ENCODE data around the gene SYNRG.
A peak's percentile ranks its signal among the peaks of the same experiment; 100 is the strongest.
"Not testable (repeated sequence)": the region's sequence is repeated elsewhere in the genome, so short reads cannot be mapped to it uniquely, and the experiment has no call there.

The SYNRG gene, protein sequence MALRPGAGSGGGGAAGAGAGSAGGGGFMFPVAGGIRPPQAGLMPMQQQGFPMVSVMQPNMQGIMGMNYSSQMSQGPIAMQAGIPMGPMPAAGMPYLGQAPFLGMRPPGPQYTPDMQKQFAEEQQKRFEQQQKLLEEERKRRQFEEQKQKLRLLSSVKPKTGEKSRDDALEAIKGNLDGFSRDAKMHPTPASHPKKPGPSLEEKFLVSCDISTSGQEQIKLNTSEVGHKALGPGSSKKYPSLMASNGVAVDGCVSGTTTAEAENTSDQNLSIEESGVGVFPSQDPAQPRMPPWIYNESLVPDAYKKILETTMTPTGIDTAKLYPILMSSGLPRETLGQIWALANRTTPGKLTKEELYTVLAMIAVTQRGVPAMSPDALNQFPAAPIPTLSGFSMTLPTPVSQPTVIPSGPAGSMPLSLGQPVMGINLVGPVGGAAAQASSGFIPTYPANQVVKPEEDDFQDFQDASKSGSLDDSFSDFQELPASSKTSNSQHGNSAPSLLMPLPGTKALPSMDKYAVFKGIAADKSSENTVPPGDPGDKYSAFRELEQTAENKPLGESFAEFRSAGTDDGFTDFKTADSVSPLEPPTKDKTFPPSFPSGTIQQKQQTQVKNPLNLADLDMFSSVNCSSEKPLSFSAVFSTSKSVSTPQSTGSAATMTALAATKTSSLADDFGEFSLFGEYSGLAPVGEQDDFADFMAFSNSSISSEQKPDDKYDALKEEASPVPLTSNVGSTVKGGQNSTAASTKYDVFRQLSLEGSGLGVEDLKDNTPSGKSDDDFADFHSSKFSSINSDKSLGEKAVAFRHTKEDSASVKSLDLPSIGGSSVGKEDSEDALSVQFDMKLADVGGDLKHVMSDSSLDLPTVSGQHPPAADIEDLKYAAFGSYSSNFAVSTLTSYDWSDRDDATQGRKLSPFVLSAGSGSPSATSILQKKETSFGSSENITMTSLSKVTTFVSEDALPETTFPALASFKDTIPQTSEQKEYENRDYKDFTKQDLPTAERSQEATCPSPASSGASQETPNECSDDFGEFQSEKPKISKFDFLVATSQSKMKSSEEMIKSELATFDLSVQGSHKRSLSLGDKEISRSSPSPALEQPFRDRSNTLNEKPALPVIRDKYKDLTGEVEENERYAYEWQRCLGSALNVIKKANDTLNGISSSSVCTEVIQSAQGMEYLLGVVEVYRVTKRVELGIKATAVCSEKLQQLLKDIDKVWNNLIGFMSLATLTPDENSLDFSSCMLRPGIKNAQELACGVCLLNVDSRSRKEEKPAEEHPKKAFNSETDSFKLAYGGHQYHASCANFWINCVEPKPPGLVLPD (N-terminal part only)

DNA sequence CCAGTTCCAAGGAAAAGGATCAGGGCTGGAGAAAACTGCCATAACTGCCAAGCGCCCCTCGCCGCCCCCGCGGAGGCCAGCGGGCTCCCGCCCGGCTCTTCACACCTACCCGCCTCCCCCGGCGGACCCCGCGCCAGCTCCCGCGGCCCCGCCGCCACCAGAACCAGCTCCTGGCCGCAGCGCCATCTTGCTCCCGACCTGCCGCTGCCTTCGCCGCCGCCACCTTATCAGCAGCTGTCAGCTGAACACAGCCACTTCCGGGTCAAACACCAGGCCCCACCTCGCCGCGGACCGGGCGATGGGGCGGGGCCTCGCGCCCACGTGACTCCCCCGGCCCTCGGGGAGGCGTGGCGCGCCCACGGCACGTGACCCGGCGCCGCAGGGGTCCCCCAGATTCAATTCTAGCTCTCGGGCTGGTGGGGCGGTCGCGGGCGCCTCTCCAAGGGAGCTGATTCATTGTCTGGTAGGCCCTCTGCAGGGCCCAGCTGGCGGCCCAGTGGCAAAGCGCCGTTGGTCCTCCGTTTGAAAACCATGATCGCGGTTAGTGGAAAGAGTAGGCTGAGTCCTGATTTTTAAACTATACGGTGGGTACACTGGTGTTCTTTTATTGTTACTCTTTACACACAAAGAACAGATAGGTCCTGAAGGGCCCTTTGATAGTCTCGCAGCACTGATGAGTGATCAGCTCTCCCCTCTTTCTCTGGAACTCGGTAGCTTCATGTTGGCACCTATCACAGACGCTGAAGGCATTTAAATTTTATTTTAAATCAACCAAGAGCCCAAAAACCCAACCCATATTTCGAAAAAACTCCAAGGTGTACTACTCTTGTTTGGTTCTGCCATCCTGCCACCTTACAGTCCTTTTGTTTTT is at the start of gene SYNRG:
Gene SYNRG, minus strand, starts transcription at position 249 of the 871 bp plus-strand sequence. Its CDS starts 63 bp downstream, at position 186.
- DNase-seq, result peak; percentile 98

DNA sequence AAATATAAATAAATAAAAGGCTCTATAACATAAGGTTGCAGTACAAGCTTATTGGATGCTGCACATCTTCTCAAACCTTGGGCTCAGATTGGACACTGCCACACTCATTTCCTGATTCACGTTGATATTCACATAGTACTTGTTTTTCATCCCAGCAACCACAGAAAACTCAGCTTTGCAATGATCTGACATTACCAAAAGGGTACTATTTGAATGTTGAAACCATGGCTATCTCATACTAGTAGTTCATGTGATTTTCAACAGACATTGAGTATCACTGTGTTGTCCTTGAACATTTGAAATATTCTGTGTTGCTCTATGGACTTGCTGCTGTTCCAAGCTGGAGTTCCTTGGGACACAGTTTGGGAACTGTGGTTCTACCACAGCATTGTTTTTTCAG is 48.0 kb upstream of the SYNRG start:
- no peak for DNase-seq

DNA sequence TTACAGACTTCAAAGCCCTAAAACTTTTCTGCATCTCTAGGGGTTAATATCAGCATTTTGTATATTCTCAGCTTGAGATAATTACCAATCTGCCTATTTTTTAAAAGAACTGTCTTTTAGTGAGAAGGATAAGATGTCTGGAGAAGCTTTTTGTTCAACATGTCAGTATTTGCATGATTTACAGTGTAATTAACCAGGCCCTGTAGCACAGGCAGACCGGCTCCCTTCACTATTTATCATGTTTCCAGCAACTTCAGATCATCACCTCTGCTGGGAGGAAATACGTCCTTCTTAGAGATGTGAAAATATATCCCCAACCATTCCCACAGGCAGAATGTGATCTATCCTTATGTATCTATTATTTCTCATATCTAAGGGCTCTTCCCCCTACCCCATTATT is 42.6 kb upstream of the SYNRG start:
- no peak for DNase-seq

DNA sequence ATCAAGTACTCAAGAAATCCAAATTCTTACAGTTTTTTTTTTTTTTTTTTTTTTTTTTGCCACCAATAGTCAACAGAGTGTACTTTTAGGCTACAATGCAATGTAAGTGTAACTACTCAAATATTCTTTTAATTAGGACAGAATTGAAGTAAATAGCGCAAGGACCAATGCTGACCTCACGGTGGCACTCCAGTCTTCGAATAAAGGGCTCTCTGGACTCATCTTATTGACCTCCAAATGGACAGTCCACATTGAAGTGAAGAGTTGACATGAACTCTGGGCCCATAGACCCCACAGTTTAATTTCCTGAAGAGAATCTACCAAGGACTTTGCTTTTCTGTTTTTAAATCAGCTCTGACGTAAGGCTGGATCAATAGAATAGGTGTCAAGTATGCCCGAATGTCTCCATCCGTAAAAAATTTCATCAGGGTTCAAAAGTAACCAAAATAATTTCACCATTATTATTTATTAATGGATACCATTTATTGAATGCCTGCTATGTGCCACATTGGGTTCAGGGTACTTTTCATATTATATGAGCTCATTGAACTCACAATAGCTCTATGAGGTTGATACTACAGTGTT is 41.3 kb upstream of the SYNRG start:
- DNase-seq, result no peak

DNA sequence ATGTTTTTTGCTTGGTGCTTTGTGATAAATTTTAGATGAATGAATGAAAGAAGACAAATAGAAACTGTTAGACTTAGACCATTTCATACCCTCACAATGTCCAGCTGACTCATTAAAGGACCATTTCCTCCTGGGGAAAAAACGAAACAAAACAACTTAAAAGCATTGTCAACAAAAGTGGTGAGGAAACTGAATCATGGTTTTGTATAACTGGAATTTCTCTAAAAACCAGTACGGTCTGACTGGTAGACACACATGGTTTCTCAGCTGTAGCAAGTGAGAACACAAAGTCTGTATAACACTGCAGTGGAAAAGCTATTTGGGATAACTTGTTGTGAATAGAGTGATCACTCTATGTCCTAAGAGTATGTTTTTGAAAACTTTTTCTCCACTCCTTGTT is 39.3 kb upstream of the SYNRG start:
- DNase-seq, result no peak

DNA sequence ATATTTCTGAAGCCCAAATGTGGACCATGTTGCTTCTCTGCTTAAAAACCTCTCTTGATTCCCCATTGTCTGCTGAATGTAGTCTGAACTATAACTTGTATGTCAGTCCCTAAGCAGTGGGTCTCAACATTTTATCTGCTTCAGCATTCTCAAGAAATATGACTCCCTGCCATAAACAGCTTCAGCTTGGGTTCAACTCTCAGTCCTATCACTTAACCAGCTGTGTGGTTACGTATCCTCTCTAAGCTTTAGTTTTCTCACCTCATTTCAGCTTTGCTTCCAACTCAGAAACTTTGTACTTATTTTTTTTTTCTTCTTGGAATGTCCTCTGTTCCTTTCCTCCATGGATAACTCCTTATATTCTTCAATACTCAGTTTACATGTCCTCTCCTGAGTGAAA is 38.6 kb upstream of the SYNRG start:
- no peak for DNase-seq

DNA sequence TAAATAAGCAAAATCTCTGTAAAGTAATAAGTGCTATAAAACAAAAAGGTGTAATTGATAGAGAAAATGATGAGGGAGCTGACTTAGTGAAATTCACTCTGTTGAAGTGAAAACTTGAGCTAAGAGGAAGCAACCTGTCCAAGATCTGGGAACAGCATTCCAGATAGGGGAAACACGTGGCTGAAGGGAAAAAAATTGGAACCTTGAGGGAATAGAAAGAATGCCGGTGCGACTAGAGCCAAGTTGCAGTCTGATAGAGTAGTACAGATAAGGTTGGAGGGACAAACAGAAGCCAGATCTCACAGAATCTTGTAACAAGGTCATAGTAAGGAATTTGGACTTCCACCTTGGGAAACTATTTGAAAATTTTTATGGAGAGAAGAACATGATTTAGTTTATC is 34.7 kb upstream of the SYNRG start:
- DNase-seq, result no peak

DNA sequence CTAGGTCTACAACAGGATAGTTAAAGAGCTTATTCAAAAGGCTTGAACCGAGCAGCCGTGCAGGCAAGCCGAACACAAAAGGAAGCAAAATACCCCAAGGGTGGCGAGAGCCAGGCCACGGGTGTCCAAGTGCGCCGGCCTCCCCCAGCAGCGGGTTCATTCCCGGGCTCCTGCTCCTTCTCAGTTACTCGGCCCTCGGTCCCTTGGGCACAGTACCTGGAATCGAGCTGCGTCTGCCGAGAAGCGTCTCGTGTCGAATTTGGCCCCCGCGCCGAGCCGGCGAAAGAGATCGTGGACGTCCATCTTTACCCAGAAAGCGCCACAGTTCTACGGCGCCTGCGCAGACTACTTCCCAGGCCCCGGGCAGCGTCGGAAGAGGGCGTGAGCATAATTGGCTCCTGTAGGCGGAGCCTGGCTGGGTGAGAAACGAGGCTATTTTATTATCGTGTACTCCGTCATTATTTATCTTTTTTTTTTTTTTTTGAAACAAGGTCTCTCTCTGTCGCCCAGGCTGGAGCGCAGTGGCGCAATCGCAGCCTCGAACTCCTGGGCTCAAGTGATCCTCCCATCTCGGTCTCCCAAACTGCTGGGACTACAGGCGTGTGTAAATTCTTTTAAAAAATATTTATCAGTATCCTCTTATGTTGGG is 34.0 kb upstream of the SYNRG start, which contains the start of gene DDX52:
Gene DDX52, minus strand, starts transcription at position 329 of the 649 bp plus-strand sequence. Its CDS starts 26 bp downstream, at position 303.
- peak; percentile 90 for DNase-seq

DNA sequence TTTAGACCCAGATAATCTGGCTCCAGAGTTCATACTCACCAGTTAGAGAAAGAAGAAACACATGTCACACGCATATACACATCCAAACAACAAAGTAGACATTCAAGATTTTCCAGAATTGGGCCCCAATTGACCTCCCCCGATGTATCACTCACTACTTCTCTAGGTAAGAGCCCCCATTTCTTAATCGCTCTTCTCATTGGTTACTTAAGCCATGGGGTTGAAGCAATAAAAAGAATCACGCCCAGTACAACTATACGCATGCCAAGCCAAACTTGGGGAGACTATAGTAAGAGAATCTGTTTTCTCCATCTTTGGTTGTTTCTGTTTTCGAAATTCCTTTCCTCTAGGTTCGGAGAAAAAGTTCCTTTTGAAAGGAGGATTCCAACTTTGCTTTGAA is 33.5 kb upstream of the SYNRG start:
- DNase-seq, result no peak

DNA sequence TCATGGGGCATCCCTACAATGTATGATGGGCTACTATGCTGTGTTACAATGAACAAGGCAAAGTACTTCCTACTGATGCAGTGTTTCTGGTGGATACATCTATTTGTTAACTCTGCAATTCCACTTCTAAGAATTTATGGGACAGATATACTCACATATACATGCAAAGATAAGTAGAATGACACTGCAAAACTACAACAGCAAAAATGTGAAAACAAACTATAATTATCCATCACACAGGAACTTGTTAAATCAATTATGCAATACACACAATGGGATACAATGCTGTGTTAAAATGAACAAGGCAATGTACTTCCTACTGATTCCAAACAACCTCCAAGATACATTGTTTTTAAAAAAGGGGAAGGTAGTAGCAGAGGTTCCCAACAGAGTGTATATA is 30.8 kb upstream of the SYNRG start:
- DNase-seq, result no peak

DNA sequence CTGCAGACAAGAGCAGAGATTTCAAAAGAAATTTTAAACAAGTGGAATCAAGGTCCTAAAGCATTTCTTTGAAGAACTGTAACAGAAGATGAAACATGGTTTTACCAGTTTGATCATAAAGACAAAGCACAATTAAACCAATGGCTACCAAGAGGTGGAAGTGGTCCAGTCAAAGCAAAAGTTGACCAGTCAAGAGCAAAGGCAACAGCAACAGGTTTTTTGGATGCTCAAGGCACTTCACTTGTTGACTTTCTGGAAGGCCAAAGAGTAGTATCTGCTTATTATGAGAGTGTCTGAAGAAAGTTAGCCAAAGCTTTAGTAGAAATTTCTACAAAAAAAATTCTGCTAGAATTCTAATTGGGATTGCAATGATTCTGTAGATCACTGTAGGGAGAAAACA is 28.7 kb upstream of the SYNRG start:
- no peak for DNase-seq

DNA sequence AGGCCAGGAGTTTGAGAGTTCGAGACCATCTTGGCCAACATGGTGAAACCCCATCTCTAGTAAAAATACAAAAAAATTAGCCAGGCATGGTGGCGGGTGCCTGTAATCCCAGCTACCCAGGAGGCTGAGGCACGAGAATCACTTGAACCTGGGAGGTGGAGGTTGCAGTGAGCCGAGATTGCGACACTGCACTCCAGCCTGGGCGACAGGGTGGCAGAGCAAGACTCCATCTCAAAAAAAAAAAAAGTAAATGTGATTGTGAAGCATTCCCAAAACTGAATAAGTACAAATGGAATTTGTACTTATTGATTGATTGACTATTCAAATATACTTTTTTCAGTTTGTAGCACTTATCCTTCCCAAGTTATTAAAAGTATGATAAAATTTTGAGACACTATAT is 7.2 kb upstream of the SYNRG start:
- DNase-seq, result not testable (repeated sequence)

DNA sequence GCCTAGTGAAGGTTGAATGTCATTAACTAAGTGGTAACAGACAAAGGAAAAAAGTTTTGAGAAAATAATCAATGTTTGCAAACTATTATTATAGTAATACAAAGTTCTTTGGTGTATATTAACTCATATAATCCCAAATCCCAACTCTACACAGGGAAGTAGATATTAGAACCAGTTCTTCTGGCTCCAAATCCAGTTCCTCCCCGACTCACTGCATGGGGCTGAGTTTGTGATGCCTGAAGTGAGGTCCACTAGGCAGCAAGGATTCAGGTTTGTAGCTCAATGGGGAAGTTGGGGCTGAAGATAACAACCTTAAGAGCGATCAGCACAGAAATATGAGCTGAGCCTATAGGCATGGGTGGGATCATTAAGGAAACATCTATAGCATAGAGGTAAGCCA is 5.6 kb upstream of the SYNRG start:
- no peak for DNase-seq

DNA sequence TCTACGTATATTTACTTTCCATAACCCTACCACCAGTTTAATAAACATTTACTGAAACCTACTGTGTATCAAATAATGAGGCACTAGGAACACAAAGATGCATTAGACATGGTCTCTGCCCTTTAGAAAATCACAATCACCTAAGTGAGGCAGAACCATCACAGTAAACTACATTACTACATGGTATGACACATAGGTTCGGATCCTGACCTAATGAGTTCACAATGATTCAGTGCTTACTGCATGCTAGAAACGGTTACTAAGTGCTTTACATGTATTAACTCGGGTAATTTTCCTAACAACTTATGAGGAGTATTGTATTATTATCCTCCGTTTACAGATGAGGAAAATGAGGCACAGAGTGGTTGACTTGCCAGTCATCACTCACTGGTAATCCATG is 5.2 kb upstream of the SYNRG start:
- no peak for DNase-seq

DNA sequence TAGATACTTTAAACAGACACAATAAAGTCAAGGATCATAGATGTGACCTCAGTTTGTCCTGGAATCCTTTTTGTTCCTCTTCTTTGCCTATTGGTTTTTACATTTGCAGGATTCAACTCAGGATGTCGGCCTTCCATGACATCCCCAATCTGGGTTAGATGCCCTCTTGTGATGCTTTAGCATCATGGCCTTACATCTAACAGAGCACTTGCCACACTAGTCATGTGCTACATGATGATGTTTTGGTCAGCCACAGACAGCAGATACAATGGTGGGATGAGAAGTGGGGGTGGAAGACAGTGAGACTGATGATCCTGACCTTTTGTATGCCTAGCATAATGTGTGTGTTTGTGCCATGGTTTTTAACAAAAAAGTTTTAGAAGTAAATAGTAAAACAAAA is 1.8 kb upstream of the SYNRG start:
- DNase-seq, result no peak

DNA sequence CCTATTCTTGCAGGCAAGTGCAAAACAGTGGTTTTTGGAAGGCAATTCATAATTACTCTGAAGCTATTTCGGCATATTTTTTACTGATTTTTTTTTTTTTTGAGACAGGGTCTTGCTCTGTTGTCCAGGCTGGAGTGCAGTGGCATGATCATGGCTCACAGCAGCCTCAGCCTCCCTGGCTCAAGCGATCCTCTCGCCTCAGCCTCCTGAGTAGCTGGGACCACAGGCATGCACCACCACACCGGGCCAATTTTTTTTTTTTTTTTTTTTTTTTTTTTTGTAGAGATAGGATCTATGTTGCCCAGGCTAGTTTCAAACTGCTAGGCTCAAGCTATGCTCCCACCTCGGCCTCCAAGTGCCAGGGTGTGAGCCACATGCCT is 813 bp upstream of the SYNRG start:
- not testable (repeated sequence) for DNase-seq

DNA sequence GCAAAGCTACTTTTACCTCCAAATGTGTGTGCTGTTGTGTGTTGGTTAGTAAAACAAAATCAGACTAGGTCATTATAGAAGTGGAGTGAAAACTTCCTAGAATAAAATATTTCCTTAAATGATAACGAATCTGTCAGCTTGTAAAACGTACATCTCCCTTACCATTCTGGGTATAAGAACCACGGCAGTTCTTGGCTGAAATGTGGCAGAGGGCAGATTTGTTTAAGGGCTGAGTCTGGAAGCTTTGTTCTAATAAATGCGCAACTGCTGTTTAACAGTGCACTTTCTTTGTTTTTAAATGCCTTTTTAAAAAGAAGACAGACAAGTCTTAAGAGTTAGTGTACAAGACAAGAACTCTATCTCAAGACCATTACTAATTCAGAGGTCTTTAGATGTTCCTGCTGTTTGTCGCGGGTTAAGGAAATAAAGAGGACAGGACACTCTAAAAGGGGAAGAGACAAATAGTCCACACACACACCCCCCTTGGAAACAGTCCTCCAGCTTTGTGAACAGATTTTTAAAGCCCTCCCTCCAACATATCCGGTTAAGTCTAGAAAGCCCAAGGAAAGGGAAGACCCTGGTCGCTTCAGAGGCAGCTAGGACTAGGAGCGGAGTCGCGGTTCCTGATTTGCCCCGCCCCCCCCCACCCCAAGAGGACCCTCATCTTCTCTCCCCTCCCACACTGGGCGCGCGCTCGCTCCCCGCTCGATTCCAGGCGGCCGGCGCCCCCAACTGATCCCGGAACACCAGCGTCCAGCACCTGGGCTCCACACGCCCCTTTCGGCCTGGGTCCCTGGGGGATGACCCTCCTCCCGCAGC is 658 bp downstream of the SYNRG start:
- DNase-seq, result no peak

DNA sequence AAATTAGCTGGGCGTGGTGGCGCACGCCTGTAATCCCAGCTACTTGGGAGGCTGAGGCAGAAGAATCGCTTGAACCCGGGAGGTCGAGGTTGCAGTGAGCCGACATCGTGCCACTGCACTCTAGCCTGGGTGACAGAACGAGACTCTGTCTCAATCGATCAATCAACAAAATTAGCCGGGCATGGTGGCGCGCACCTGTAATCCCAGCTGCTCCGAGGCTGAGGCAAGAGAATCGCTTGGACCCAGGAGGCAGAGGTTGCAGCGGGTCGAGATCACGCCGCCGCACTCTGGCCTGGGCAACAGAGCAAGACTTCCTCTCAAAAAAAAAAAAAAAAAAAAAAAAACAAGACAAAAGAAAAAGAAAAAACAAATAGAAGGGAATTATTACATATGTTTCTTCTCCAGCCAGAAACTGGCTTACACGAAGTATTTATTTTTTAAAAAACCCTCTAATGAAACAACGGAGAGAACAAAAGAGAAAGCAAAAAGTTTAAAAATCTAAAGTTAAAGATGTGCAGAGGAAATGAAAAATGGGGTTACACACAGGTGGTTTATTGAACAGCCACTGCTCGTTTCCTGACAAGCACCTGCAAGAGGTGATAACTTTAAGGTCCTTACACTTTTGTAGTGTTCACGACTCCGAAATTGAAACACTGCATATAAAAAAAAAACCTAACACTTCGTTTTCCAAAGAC is 1.4 kb downstream of the SYNRG start:
- no peak for DNase-seq

DNA sequence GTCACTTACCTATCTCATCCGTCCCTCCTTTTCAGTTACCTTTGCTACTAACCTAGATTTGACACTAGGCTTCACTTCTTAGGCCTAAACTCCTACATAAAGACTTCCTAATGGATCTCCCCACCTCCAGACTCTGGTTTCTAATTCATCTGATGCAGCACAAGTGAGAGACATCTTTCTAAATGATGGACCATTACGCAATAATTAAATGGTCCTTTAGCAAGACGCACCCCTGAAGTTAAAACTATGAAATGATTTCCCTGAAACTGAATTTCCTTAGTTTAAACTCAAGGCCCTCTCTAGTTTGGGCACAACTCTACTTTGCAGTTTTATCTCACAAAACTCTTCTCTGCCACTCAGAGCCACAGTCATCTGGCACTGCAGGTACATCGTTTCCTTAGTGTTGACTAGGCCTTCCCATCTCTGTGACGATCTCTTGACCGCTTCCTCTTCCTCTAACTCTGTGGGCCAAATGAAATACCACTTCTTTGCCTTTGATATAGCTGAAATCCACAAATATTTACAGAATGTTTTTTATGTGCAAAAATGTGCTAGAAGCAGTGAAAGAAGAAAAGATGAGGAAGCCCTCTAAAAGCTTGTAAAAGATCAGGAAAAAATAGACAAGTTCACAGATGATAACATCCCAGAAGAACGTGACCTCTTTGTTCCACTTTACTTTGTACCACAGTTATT is 3.3 kb downstream of the SYNRG start:
- DNase-seq, result no peak

Measured in left hindlimb (tissue), 1 donor.